RWPE1 (cell line): ENCODE measurements around the gene TWIST2.

ENCODE experiments used
- CTCF ChIA-PET: fragments of 350-600 bp; sonication (Branson Sonifier 250); formaldehyde crosslinking; extraction: SDS; loops from one replicate; lab custom pipeline; 2021; lab: Yijun Ruan, JAX
- POLR2A ChIA-PET: fragments of 400-600 bp; formaldehyde crosslinking; extraction: SDS; loops from one replicate; lab custom pipeline; 2020; ENCODE audit warnings: antibody characterized with exemption; ENCODE audit not compliant: low non-redundant PET; lab: Yijun Ruan, JAX
- DNase-seq: peaks from one replicate; pipeline ENCODE4 v3.0.0; 2012; ENCODE audit warnings: low spot score
- H3K27ac ChIP-seq: fragments of 450-650 bp; 2 replicates; pipeline ENCODE4 v1.5.1; 2017
- CTCF ChIP-seq: fragments of 450-650 bp; conservative IDR thresholded peaks from 2 replicates; pipeline ENCODE4 v1.5.1; 2017; ENCODE audit warnings: low read depth, mild to moderate bottlenecking

The TWIST2 gene

GRCh38 chr2:238945433-238946150 lies 97.7 kb downstream of the TWIST2 start:
- no peak for TF ChIP-seq CTCF
- POLR2A ChIA-PET: no interaction called here
- H3K27ac ChIP-seq: peak overlapping the region; percentile 21; the same call in 1 of the 2 replicates
- DNase-seq: no peak
- CTCF ChIA-PET: interaction anchor here (0.7 to 1.0 kb wide), 3 partner anchors 21 to 25 kb away, joined by 3 to 4 read pairs (median 3); no protein-coding TSS in a partner anchor

GRCh38 chr2:238946318-238947242 lies 98.7 kb downstream of the TWIST2 start:
- POLR2A ChIA-PET: no interaction called here

GRCh38 chr2:238947243-238947760 lies 99.4 kb downstream of the TWIST2 start:
- no peak for DNase-seq
- TF ChIP-seq CTCF: no peak
- ChIA-PET POLR2A (no interaction called here), CTCF (no interaction called here)
- H3K27ac ChIP-seq: peak overlapping the region; percentile 86

More at GRCh38 chr2:238946318-238947242, 98.7 kb downstream of the TWIST2 start:
- CTCF ChIA-PET: interaction anchor here (0.6 to 1.0 kb wide), 4 partner anchors 16 to 24 kb away, joined by 3 to 4 read pairs (median 3); no protein-coding TSS in a partner anchor
- no peak for DNase-seq
- H3K27ac ChIP-seq: peak overlapping the region; percentile 86
- no peak for TF ChIP-seq CTCF

GRCh38 chr2:238947920-238948710 lies 100.2 kb downstream of the TWIST2 start:
- TF ChIP-seq CTCF: no peak
- DNase-seq: peak; percentile 88
- POLR2A ChIA-PET: no interaction called here
- CTCF ChIA-PET: interaction anchor here (0.6 to 1.0 kb wide), 3 partner anchors 23 to 278 kb away, joined by 3 to 6 read pairs (median 3); no protein-coding TSS in a partner anchor
- peak overlapping the region; percentile 86 for H3K27ac ChIP-seq

- POLR2A ChIA-PET: no interaction called here
- CTCF ChIA-PET: interaction anchor here (0.6 to 1.0 kb wide), 5 partner anchors 22 to 1094 kb away, joined by 3 to 6 read pairs (median 3); no protein-coding TSS in a partner anchor
- H3K27ac ChIP-seq: peak overlapping the region; percentile 86
- no peak for DNase-seq
- TF ChIP-seq CTCF: no peak
These were observed 101.1 kb downstream of the TWIST2 start for GRCh38 chr2:238948765-238949641.
